IMR-90 (cell line): ENCODE measurements around the gene SIRPD. TPM values are rescaled to one million over a fixed set of nuclear protein-coding genes. Genes with fewer than 3 reads are reported as not detected.

ENCODE experiments used
- ATAC-seq: fragments of 200-7000 bp; cut with Tn5 transposase; 2 replicates; pipeline ENCODE4 v1.9.1; 2020; ENCODE audit warnings: low read depth, mild to moderate bottlenecking, moderate library complexity
- BruUV-seq: library from RNA; stranded (reverse); fragments of 400-500 nt; replicated peaks from 2 replicates; lab custom pipeline; 2021; lab: Mats Ljungman, UMichigan
- CTCF ChIA-PET: fragments of 300-600 bp; formaldehyde crosslinking; extraction: SDS; loops from one replicate; lab custom pipeline; 2021; ENCODE audit warnings: antibody characterized with exemption; lab: Yijun Ruan, JAX
- POLR2A ChIA-PET: fragments of 300-600 bp; sonication (Branson Sonifier 250); formaldehyde crosslinking; loops from one replicate; lab custom pipeline; 2022; ENCODE audit warnings: antibody characterized with exemption; ENCODE audit not compliant: unreplicated experiment; lab: Charles Lee
- DNase-seq: peaks from one replicate; pipeline ENCODE4 v3.0.0; 2013
- H2AFZ ChIP-seq: replicated peaks from 2 replicates; pipeline ENCODE3; 2013; ENCODE audit warnings: low read length, mild to moderate bottlenecking; ENCODE audit not compliant: poor library complexity
- H2AK5ac ChIP-seq: 2 replicates; pipeline ENCODE4 v1.6.1; 2013; ENCODE audit warnings: low read depth, low read length, inconsistent platforms
- H2AK9ac ChIP-seq: replicated peaks from 2 replicates; pipeline ENCODE3; 2013; ENCODE audit warnings: mild to moderate bottlenecking, low read depth, low read length, moderate library complexity; ENCODE audit not compliant: poor library complexity
- H2BK120ac ChIP-seq: 2 replicates; pipeline ENCODE4 v1.6.1; 2013; ENCODE audit warnings: low read depth, low read length, inconsistent platforms
- H2BK15ac ChIP-seq: 3 replicates; pipeline ENCODE4 v1.6.1; 2013; ENCODE audit warnings: low read depth, low read length, inconsistent platforms
- H2BK20ac ChIP-seq: 2 replicates; pipeline ENCODE4 v1.6.1; 2013; ENCODE audit warnings: low read depth, mild to moderate bottlenecking, inconsistent platforms, low read length, moderate library complexity
- H2BK5ac ChIP-seq: 2 replicates; pipeline ENCODE4 v1.6.1; 2013; ENCODE audit warnings: mild to moderate bottlenecking, low read depth, low read length, inconsistent platforms; ENCODE audit not compliant: poor library complexity, severe bottlenecking
- H3K14ac ChIP-seq: replicated peaks from 2 replicates; pipeline ENCODE4 v1.6.1; 2013; ENCODE audit warnings: low read depth, low read length, inconsistent platforms
- H3K18ac ChIP-seq: 2 replicates; pipeline ENCODE4 v1.6.1; 2013; ENCODE audit warnings: low read depth, low read length, control low read depth
- H3K23ac ChIP-seq: 2 replicates; pipeline ENCODE4 v1.6.1; 2013; ENCODE audit warnings: low read depth, low read length, inconsistent platforms
- H3K27ac ChIP-seq: 2 replicates; pipeline ENCODE4 v1.5.1; 2013; ENCODE audit warnings: mild to moderate bottlenecking, control low read depth, low read length; ENCODE audit not compliant: insufficient read depth
- H3K27me3 ChIP-seq: 2 replicates; pipeline ENCODE4 v1.6.1; 2013; ENCODE audit warnings: low read length; ENCODE audit not compliant: control insufficient read depth, insufficient read depth
- H3K36me3 ChIP-seq: 2 replicates; pipeline ENCODE4 v1.6.1; 2013; ENCODE audit warnings: low read length, mixed read lengths; ENCODE audit not compliant: control insufficient read depth, insufficient read depth
- H3K4ac ChIP-seq: 2 replicates; pipeline ENCODE4 v1.6.1; 2013; ENCODE audit warnings: low read depth, low read length, inconsistent platforms
- H3K4me1 ChIP-seq: 2 replicates; pipeline ENCODE4 v1.6.1; 2013; ENCODE audit warnings: low read length, mixed read lengths; ENCODE audit not compliant: control insufficient read depth, insufficient read depth
- H3K4me2 ChIP-seq: 2 replicates; pipeline ENCODE4 v1.6.1; 2013; ENCODE audit warnings: low read depth, mild to moderate bottlenecking, control low read depth, low read length, moderate library complexity
- H3K4me3 ChIP-seq: 2 replicates; pipeline ENCODE4 v1.5.1; 2013; ENCODE audit warnings: low read depth, mild to moderate bottlenecking, control low read depth, low read length, moderate library complexity; ENCODE audit not compliant: insufficient read depth
- H3K56ac ChIP-seq: 2 replicates; pipeline ENCODE4 v1.6.1; 2013; ENCODE audit warnings: low read length, inconsistent platforms; ENCODE audit not compliant: insufficient read depth; ENCODE audit errors: extremely low read depth
- H3K79me1 ChIP-seq, 2 experiments: 2 replicates each; pipeline ENCODE4 v1.6.1; 2013; ENCODE audit warnings: low read length in 2 of 2, inconsistent platforms in 1 of 2, low read depth in 1 of 2
- H3K9ac ChIP-seq: 2 replicates; pipeline ENCODE4 v1.6.1; 2013; ENCODE audit warnings: low read depth, low read length, control low read depth
- H3K9me1 ChIP-seq: 2 replicates; pipeline ENCODE4 v1.6.1; 2013; ENCODE audit warnings: low read length, inconsistent platforms; ENCODE audit not compliant: insufficient read depth
- H3K9me3 ChIP-seq: 2 replicates; pipeline ENCODE4 v1.6.1; 2013; ENCODE audit warnings: low read length; ENCODE audit not compliant: control insufficient read depth, insufficient read depth
- H4K20me1 ChIP-seq: 2 replicates; pipeline ENCODE4 v1.6.1; 2013; ENCODE audit warnings: low read length, inconsistent platforms; ENCODE audit not compliant: insufficient read depth
- H4K5ac ChIP-seq: 2 replicates; pipeline ENCODE4 v1.6.1; 2013; ENCODE audit warnings: mild to moderate bottlenecking, low read depth, low read length, control low read depth
- H4K8ac ChIP-seq, 2 experiments: 2 replicates each; pipeline ENCODE4 v1.6.1; 2013; ENCODE audit warnings: low read depth in 2 of 2, low read length in 2 of 2, control low read depth in 1 of 2, inconsistent platforms in 1 of 2
- H4K91ac ChIP-seq: 2 replicates; pipeline ENCODE4 v1.6.1; 2013; ENCODE audit warnings: low read depth, low read length, inconsistent platforms; ENCODE audit not compliant: insufficient read depth
- CEBPB ChIP-seq: IDR thresholded peaks from 2 replicates; pipeline ENCODE4 v1.6.1; 2012; ENCODE audit warnings: low read depth, low read length, improper control_type of control experiment
- CHD1 ChIP-seq: IDR thresholded peaks from 2 replicates; pipeline ENCODE4 v1.6.1; 2012; ENCODE audit warnings: low read depth, low read length, improper control_type of control experiment
- CTCF ChIP-seq: conservative IDR thresholded peaks from 2 replicates; pipeline ENCODE4 v1.5.1; 2012; ENCODE audit warnings: mild to moderate bottlenecking, low read depth, low read length, improper control_type of control experiment
- ELK1 ChIP-seq: fragments of 150-350 bp; IDR thresholded peaks from 2 replicates; pipeline ENCODE4 v1.6.1; 2016; ENCODE audit warnings: low read depth, mild to moderate bottlenecking, low read length, moderate library complexity, borderline replicate concordance
- MAFK ChIP-seq: IDR thresholded peaks from 2 replicates; pipeline ENCODE4 v1.6.1; 2012; ENCODE audit warnings: low read depth, low read length, improper control_type of control experiment
- MAZ ChIP-seq: IDR thresholded peaks from 2 replicates; pipeline ENCODE4 v1.6.1; 2012; ENCODE audit warnings: low read depth, mild to moderate bottlenecking, low read length, improper control_type of control experiment, moderate library complexity, borderline replicate concordance
- MXI1 ChIP-seq: IDR thresholded peaks from 2 replicates; pipeline ENCODE4 v1.6.1; 2012; ENCODE audit warnings: low read depth, mild to moderate bottlenecking, low read length, moderate library complexity, borderline replicate concordance
- RCOR1 ChIP-seq: IDR thresholded peaks from 2 replicates; pipeline ENCODE4 v1.6.1; 2012; ENCODE audit warnings: mild to moderate bottlenecking, low read length, improper control_type of control experiment; ENCODE audit not compliant: insufficient replicate concordance
- RFX5 ChIP-seq: IDR thresholded peaks from 2 replicates; pipeline ENCODE4 v1.8.0; 2012; ENCODE audit warnings: low read depth, mild to moderate bottlenecking, low read length, moderate library complexity
- SMC3 ChIP-seq: fragments of 150-350 bp; IDR thresholded peaks from 2 replicates; pipeline ENCODE4 v1.6.1; 2016; ENCODE audit warnings: low read depth, mild to moderate bottlenecking, antibody characterized with exemption, low read length, moderate library complexity
- USF2 ChIP-seq: fragments of 150-350 bp; IDR thresholded peaks from 2 replicates; pipeline ENCODE4 v1.6.1; 2017; ENCODE audit warnings: mild to moderate bottlenecking, antibody characterized with exemption, low read length, low read depth
- WGBS, 2 experiments: methylation state at CpG; one replicate each; pipeline versions ENCODE4 v1.1.5 to v1.1.7; 2013; ENCODE audit warnings: missing lambda C conversion rate in 2 of 2; ENCODE audit not compliant: insufficient read length in 1 of 2; ENCODE audit errors: extremely low coverage in 2 of 2; 5-methylcytosine and 5-hydroxymethylcytosine counted together
- dilution Hi-C: fragments of 300-500 bp; cut with HindIII; formaldehyde crosslinking; loops from one replicate; pipeline ENCODE4 v1.14.3; 2018; ENCODE audit warnings: low sequenced_read_pairs; ENCODE audit not compliant: unreplicated experiment
- in situ Hi-C: fragments of 300-500 bp; cut with MboI; formaldehyde crosslinking; loops from 3 replicates; pipeline ENCODE4 v1.14.3; 2019; ENCODE audit warnings: low sequenced_read_pairs, inconsistent platforms, mixed read lengths
- intact Hi-C: fragments of 100-400 bp; cut with micrococcal nuclease; formaldehyde crosslinking; loops from 2 replicates; pipeline ENCODE4 v1.10.0; 2022
- polyA plus RNA-seq, 3 experiments: library from polyadenylated mRNA; depleted of rRNA; stranded (reverse); fragments of >200 nt; gene quantifications; 2 replicates each; pipeline ENCODE4 v1.2.3, GENCODE V29; 2012; ENCODE audit warnings: low replicate concordance in 1 of 3
- total RNA-seq: library from RNA; depleted of rRNA; stranded (reverse); fragments of >200 nt; gene quantifications from 2 replicates; pipeline ENCODE4 v1.2.3, GENCODE V29; 2012

Gene SIRPD
- total and polyA plus RNA-seq, 2 of the 4 experiments (the other 2 are of a cell fraction), result not detected

- Histone ChIP-seq H3K23ac (no peak overlapping the region), H3K14ac (no peak overlapping the region), H3K18ac (no peak overlapping the region), H3K36me3 (no peaks in the 10 kb centered on the region), H3K56ac (no peak overlapping the region), H3K79me1 (no peaks in the 10 kb centered on the region), H2BK5ac (no peak overlapping the region), H2AK5ac (no peak overlapping the region), H4K5ac (no peak overlapping the region), H3K4ac (no peak overlapping the region), H2AK9ac (no peak overlapping the region), H3K4me1 (no peaks in the 10 kb centered on the region), H3K9me1 (no peaks in the 10 kb centered on the region), H4K91ac (no peak overlapping the region), H3K27me3 (peaks cover 2% of the 10 kb centered on the region; the same call in 1 of the 2 replicates), H2BK20ac (no peak overlapping the region), H3K9ac (no peak overlapping the region), H2AFZ (no peak overlapping the region), H3K4me3 (no peak overlapping the region), H3K9me3 (no peaks in the 10 kb centered on the region), H2BK15ac (no peak overlapping the region), H3K27ac (no peak overlapping the region), H4K8ac (no peak overlapping the region), H4K20me1 (no peaks in the 10 kb centered on the region), H2BK120ac (no peak overlapping the region), H3K4me2 (no peak overlapping the region)
- DNase-seq, result no peak
- no peak for ATAC-seq
- dilution Hi-C loops, result no loop called here
- TF ChIP-seq RFX5 (no peak), ELK1 (no peak), MAZ (no peak), CEBPB (no peak), MAFK (no peak), RCOR1 (no peak), USF2 (no peak), CTCF (no peak), SMC3 (no peak), CHD1 (no peak), MXI1 (no peak)
- BruUV-seq, result no TSS peak
- no CpG with 5 or more reads among the region's 2 CpGs for WGBS, 2 experiments
- intact Hi-C loops, result no loop called here
- in situ Hi-C loops, result no loop called here
- CTCF ChIA-PET, result no interaction called here
- POLR2A ChIA-PET, result no interaction called here
These were observed 6.1 kb upstream of the SIRPD start for GRCh38 chr20:1563598-1563997.
